ENCODE data around the gene MXRA8.

Gene MXRA8

DNA sequence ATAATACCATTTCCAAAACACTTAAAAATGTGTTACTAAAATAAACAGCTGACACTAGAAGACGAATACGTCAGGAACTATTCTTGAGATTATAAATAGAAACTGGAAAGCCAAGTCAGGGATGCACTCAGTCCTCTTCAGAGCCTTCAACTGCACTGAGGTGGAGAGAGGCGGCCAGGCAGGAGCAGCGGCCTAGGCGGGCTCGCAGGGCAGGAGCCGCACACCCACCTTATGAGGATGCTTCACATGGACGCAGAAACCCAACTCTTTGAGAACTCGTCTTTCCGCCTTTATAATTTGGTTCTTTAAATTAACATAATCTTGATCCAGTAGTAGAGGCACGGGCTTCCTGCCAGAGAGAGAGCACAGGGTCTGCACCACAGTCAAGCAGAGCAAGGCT is 36.8 kb upstream of the MXRA8 start:
- TF ChIP-seq POLR2AphosphoS5 (IDR thresholded peaks at IDR 0.05; ENCODE audit: low read depth, low read length) (no peak), TAF1 (IDR thresholded peaks at IDR 0.05; ENCODE audit: borderline replicate concordance, insufficient read depth, low read length) (no peak), FOXP2 (optimal IDR thresholded peaks at IDR 0.05; ENCODE audit: borderline replicate concordance, extremely low read depth, extremely low read length, insufficient read depth) (no peak), SIN3A (IDR thresholded peaks at IDR 0.05; ENCODE audit: borderline replicate concordance, insufficient read depth, low read length) (no peak)
- TF ChIP-seq, protein P1, sequence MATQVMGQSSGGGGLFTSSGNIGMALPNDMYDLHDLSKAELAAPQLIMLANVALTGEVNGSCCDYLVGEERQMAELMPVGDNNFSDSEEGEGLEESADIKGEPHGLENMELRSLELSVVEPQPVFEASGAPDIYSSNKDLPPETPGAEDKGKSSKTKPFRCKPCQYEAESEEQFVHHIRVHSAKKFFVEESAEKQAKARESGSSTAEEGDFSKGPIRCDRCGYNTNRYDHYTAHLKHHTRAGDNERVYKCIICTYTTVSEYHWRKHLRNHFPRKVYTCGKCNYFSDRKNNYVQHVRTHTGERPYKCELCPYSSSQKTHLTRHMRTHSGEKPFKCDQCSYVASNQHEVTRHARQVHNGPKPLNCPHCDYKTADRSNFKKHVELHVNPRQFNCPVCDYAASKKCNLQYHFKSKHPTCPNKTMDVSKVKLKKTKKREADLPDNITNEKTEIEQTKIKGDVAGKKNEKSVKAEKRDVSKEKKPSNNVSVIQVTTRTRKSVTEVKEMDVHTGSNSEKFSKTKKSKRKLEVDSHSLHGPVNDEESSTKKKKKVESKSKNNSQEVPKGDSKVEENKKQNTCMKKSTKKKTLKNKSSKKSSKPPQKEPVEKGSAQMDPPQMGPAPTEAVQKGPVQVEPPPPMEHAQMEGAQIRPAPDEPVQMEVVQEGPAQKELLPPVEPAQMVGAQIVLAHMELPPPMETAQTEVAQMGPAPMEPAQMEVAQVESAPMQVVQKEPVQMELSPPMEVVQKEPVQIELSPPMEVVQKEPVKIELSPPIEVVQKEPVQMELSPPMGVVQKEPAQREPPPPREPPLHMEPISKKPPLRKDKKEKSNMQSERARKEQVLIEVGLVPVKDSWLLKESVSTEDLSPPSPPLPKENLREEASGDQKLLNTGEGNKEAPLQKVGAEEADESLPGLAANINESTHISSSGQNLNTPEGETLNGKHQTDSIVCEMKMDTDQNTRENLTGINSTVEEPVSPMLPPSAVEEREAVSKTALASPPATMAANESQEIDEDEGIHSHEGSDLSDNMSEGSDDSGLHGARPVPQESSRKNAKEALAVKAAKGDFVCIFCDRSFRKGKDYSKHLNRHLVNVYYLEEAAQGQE (IDR thresholded peaks at IDR 0.05; ENCODE audit: insufficient read depth in 1 of 2, low read depth in 2 of 2, low read length in 2 of 2), result no peak

DNA sequence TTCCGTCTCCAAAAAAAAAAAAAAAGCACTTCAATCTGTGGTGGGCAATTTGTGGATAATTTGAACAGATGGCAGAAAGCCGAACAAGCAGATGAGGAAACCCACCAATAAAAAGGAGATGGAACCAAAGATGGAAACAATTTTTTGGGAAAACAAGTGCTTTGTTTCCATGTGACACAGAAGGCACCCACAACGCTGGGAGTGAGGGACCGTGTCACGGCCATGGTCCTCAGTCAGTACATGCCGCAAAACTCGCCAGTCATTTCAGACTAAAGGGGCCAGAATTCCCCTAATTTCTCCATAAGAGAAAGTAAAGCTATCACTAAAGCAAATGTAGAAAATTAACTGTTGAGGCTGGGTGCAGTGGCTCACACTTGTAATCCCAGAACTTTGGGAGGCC is 35.8 kb upstream of the MXRA8 start:
- TF ChIP-seq FOXP2 (optimal IDR thresholded peaks at IDR 0.05; ENCODE audit: borderline replicate concordance, extremely low read depth, extremely low read length, insufficient read depth) (no peak), TAF1 (IDR thresholded peaks at IDR 0.05; ENCODE audit: borderline replicate concordance, insufficient read depth, low read length) (no peak), POLR2AphosphoS5 (IDR thresholded peaks at IDR 0.05; ENCODE audit: low read depth, low read length) (no peak), SIN3A (IDR thresholded peaks at IDR 0.05; ENCODE audit: borderline replicate concordance, insufficient read depth, low read length) (no peak)
- TF ChIP-seq, protein P1 (IDR thresholded peaks at IDR 0.05; ENCODE audit: insufficient read depth in 1 of 2, low read depth in 2 of 2, low read length in 2 of 2), result no peak

DNA sequence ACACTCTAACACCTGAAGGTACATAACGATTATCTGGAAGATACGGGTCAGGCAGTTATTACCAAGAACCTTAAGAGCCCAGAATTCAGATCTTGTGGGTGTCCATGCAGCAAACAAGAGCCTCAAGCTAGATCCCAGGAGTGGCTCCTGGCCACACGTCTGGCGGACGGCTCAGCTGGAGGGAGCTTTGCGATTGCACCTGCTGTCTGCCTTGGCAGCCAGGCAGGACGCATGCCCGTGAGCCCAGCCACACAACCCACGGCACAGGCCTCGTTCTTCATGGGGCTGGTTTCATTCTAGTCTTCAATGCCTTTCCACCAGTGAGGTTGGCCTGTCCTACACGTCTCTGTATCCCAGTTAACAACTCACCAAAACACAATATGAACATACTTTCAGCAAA is 35.1 kb upstream of the MXRA8 start:
- no peak for TF ChIP-seq TAF1 (IDR thresholded peaks at IDR 0.05; ENCODE audit: borderline replicate concordance, insufficient read depth, low read length)
- TF ChIP-seq, protein P1 (IDR thresholded peaks at IDR 0.05; ENCODE audit: insufficient read depth in 1 of 2, low read depth in 2 of 2, low read length in 2 of 2), result no peak
- TF ChIP-seq FOXP2 (optimal IDR thresholded peaks at IDR 0.05; ENCODE audit: borderline replicate concordance, extremely low read depth, extremely low read length, insufficient read depth), result no peak
- TF ChIP-seq SIN3A (IDR thresholded peaks at IDR 0.05; ENCODE audit: borderline replicate concordance, insufficient read depth, low read length), result no peak
- TF ChIP-seq POLR2AphosphoS5 (IDR thresholded peaks at IDR 0.05; ENCODE audit: low read depth, low read length), result no peak

DNA sequence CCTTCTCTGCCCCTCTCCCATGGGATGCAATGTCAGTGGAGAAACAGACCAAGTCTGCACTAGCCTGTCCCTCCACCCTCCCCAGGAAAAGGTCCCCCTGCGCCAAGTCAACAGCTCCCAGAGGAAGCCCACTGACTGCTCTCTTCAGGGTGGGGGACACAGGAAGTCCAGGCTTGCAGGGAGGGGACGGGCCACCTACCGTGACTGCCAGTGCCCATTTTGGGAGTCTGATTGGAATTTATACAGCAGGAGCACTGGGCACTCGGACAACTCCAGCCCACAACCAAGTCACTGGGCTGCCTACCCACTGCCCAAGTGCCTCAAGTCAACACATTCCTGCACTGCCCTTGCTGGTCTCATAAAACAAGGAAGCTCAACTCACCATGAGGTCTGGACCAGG is 34.7 kb upstream of the MXRA8 start:
- TF ChIP-seq FOXP2 (optimal IDR thresholded peaks at IDR 0.05; ENCODE audit: borderline replicate concordance, extremely low read depth, extremely low read length, insufficient read depth), result no peak
- TF ChIP-seq TAF1 (IDR thresholded peaks at IDR 0.05; ENCODE audit: borderline replicate concordance, insufficient read depth, low read length), result no peak
- TF ChIP-seq SIN3A (IDR thresholded peaks at IDR 0.05; ENCODE audit: borderline replicate concordance, insufficient read depth, low read length), result no peak
- no peak for TF ChIP-seq POLR2AphosphoS5 (IDR thresholded peaks at IDR 0.05; ENCODE audit: low read depth, low read length)
- TF ChIP-seq, protein P1 (IDR thresholded peaks at IDR 0.05; ENCODE audit: insufficient read depth in 1 of 2, low read depth in 2 of 2, low read length in 2 of 2), result no peak

DNA sequence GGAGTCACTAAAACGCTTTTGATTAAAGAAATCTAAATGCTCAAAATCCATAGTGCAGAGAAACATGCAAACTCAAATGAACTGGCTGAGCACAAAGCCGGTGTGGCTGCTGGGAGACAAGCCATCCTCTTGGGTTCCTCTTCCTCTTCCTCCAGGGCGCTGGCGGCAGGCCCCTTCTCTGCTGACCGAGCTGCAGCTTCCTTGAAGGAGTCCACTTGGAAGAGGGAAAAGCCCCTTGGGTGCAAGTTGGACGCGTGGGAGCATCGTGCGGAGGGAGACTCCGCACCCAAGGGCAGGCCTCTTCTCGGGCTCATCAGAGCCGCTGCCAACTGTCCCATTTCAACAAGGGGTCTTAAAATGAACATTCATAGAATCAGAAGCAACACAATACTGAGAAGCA is 32.9 kb upstream of the MXRA8 start:
- TF ChIP-seq TAF1 (IDR thresholded peaks at IDR 0.05; ENCODE audit: borderline replicate concordance, insufficient read depth, low read length), result no peak
- TF ChIP-seq, protein P1 (IDR thresholded peaks at IDR 0.05; ENCODE audit: insufficient read depth in 1 of 2, low read depth in 2 of 2, low read length in 2 of 2), result no peak
